AG04450 (cell line): ENCODE data around the gene TEX2. TPM values are rescaled to one million over a fixed set of nuclear protein-coding genes. Genes with fewer than 3 reads are reported as not detected.
A peak's percentile ranks its signal among the peaks of the same experiment; 100 is the strongest.

Experiments used
- CTCF ChIA-PET: fragments of 300-600, 350-600 bp; formaldehyde crosslinking; extraction: SDS; loops from one replicate; lab custom pipeline; 2022; ENCODE audit warnings: antibody characterized with exemption, inconsistent platforms; lab: Charles Lee
- POLR2A ChIA-PET: fragments of 350-600 bp; formaldehyde crosslinking; extraction: SDS; loops from one replicate; lab custom pipeline; 2021; ENCODE audit warnings: antibody characterized with exemption, inconsistent platforms; lab: Yijun Ruan, JAX
- DNase-seq: peaks from one replicate; pipeline ENCODE4 v3.0.0-alpha.2; 2011; ENCODE audit warnings: low read depth, low spot score
- H3K27ac ChIP-seq: one replicate; pipeline ENCODE4 v1.5.1; 2012; ENCODE audit warnings: low read depth, low read length, control low read depth
- H3K27me3 ChIP-seq: one replicate; pipeline ENCODE4 v1.6.0; 2012; ENCODE audit warnings: low read length; ENCODE audit not compliant: control insufficient read depth, insufficient read depth
- H3K4me3 ChIP-seq: 2 replicates; pipeline ENCODE4 v1.5.1; 2011; ENCODE audit warnings: mild to moderate bottlenecking, low read depth, low read length, control low read depth
- H3K9me3 ChIP-seq: 2 replicates; pipeline ENCODE4 v1.5.1; 2012; ENCODE audit warnings: low read length; ENCODE audit not compliant: control insufficient read depth, insufficient read depth
- polyA plus RNA-seq: library from polyadenylated mRNA; depleted of rRNA; stranded (reverse); fragments of >200 nt; gene quantifications from 2 replicates; pipeline ENCODE4 v1.2.3, GENCODE V29; 2011
- TF ChIP-seq, protein P1 (sequence below): IDR thresholded peaks from 2 replicates; pipeline ENCODE4 v1.5.1; 2011; ENCODE audit warnings: low read depth, low read length, control low read depth, inconsistent platforms

Gene TEX2
- polyA plus RNA-seq, 1 experiment, result 27.9 TPM

DNA sequence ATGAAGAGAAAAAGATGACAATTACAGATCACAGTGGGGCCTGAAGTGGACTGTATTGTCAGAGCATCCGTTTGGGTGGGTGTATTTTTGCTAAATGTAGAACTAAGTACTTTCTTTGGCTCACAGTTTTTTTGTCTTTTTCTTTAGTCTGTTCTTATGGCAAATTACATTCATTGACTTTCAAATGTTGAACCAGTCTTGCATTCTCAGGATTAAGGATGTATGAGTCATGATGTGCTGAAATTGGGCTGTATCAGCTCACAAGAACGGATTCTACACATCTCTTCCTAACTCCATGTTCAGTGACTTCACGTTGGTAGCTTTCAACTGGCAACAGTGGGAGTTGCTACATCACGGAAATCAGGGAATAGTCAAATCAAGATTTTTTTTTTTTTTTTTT lies 66.5 kb downstream of the TEX2 start:
- no peak for DNase-seq
- peaks cover 4% of the 10 kb centered on the region; the same call in 1 of the 2 replicates for H3K9me3 ChIP-seq
- no peak overlapping the region for H3K4me3 ChIP-seq
- no peaks in the 10 kb centered on the region for H3K27me3 ChIP-seq
- H3K27ac ChIP-seq, result peak overlapping the region; percentile 47
- TF ChIP-seq, protein P1, sequence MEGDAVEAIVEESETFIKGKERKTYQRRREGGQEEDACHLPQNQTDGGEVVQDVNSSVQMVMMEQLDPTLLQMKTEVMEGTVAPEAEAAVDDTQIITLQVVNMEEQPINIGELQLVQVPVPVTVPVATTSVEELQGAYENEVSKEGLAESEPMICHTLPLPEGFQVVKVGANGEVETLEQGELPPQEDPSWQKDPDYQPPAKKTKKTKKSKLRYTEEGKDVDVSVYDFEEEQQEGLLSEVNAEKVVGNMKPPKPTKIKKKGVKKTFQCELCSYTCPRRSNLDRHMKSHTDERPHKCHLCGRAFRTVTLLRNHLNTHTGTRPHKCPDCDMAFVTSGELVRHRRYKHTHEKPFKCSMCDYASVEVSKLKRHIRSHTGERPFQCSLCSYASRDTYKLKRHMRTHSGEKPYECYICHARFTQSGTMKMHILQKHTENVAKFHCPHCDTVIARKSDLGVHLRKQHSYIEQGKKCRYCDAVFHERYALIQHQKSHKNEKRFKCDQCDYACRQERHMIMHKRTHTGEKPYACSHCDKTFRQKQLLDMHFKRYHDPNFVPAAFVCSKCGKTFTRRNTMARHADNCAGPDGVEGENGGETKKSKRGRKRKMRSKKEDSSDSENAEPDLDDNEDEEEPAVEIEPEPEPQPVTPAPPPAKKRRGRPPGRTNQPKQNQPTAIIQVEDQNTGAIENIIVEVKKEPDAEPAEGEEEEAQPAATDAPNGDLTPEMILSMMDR, result no peak
- CTCF ChIA-PET, result interaction anchor here (0.6 to 0.7 kb wide), 2 partner anchors 63 to 225 kb away, joined by 5 to 6 read pairs; no protein-coding TSS in a partner anchor
- POLR2A ChIA-PET, result interaction anchor here (0.6 to 1.0 kb wide), 3 partner anchors 51 to 230 kb away, joined by 3 to 11 read pairs (median 3); no protein-coding TSS in a partner anchor

GRCh38 chr17:64193561-64193960 lies 69.5 kb downstream of the TEX2 start:
- POLR2A ChIA-PET, result no interaction called here
- no peaks in the 10 kb centered on the region for H3K27me3 ChIP-seq
- H3K27ac ChIP-seq, result no peak overlapping the region
- peaks cover 4% of the 10 kb centered on the region; the same call in 1 of the 2 replicates for H3K9me3 ChIP-seq
- H3K4me3 ChIP-seq, result no peak overlapping the region
- CTCF ChIA-PET, result interaction anchor here (1.0 to 1.2 kb wide), 2 partner anchors 9 to 164 kb away, joined by 3 to 5 read pairs; no protein-coding TSS in a partner anchor
- DNase-seq, result no peak
- TF ChIP-seq, protein P1, result no peak

DNA sequence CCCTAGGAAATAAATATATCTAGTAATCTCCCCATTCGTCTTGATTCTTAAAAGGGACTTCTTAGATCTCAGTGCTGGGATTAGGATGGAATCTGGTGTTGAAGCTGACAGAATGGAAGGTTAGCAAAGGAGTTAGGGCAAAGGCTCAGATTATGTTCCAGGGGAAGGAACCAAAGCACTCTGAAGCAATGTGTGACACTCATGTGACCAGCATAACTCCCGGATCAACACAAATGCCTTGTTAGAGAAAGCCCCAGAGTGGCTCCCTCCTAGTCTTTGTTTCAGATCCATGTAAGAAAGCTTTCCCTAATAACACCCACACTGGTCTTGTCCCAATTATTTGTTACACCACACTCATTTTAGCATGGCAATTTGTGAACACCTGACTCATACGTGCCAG lies 70.5 kb downstream of the TEX2 start:
- TF ChIP-seq, protein P1, result no peak
- CTCF ChIA-PET, result no interaction called here

DNA sequence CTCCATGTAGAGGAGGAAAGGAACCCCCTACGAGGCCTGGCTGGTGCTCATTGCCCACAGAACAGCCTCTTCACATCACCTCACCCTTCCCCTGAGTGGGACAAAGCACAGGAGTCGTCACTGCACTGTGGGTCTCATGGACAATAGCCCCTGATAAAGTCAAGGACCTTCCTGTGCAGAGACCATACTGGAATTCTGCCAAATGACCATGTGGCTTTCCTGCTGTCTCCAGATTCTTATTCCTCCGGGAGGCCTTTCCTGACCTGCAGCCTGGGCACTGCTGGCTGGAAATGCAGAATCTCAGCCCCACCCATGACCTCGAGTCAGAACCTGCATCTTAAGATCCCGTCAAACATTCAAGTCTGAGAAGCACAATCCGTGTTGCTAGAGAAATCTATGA lies 72.6 kb downstream of the TEX2 start:
- TF ChIP-seq, protein P1, result no peak
- POLR2A ChIA-PET, result no interaction called here
- H3K27ac ChIP-seq, result no peak overlapping the region
- H3K4me3 ChIP-seq, result no peak overlapping the region
- no peak for DNase-seq
- CTCF ChIA-PET, result interaction anchor here (0.8 kb wide), 1 partner anchor 229 kb away, joined by 4 read pairs; no protein-coding TSS in a partner anchor
- H3K27me3 ChIP-seq, result no peaks in the 10 kb centered on the region
- no peaks in the 10 kb centered on the region for H3K9me3 ChIP-seq

More for the DNA sequence above, 70.5 kb downstream of the TEX2 start:
- Histone ChIP-seq H3K27ac (no peak overlapping the region), H3K27me3 (no peaks in the 10 kb centered on the region), H3K4me3 (no peak overlapping the region), H3K9me3 (peaks cover 2% of the 10 kb centered on the region; the same call in 1 of the 2 replicates)
- DNase-seq, result no peak
- POLR2A ChIA-PET, result no interaction called here

DNA sequence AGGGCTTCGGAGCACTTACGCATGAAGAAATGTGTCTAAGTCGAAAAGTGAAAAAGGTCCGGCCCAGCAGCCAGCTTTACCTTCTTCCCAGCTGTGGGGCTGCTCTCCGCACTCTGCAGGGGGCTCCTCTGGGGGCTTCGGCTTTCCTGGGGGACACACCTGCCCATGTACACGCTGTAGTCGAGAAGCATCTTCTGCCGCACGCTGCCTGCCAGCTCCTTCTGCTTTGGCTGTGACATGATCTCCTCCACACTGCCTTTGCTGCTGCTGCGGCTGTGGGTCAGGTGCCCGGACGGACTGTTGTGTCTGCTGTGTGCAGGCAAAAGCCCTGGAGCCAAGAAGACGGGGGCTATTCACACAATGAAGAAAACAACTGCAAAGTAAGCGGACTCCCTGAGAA lies 75.0 kb downstream of the TEX2 start:
- POLR2A ChIA-PET, result no interaction called here
- Histone ChIP-seq H3K27ac (no peak overlapping the region), H3K9me3 (no peaks in the 10 kb centered on the region), H3K4me3 (no peak overlapping the region), H3K27me3 (no peaks in the 10 kb centered on the region)
- TF ChIP-seq, protein P1, result no peak
- DNase-seq, result no peak
- CTCF ChIA-PET, result no interaction called here
